ENCODE results near the gene BLOC1S3.

DNA sequence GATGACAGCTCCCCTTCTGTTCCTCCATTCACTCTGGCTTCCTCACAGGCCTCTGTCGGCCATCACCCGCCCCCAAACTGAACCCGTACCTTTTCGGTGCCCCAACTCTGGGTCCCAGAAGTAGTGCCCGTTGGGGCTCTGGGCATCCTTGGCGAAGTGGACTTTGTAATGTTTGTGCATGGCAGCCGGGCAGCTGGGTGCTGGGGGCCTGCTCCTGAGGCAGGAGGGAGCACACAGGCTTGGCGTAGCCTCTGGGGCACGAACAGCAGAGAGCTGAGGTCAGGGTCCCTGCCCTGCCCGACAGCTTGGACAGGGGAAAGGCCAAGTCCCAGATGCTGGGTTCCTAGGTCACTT, 18.6 kb upstream of the BLOC1S3 start:
- TF ChIP-seq, protein P1, sequence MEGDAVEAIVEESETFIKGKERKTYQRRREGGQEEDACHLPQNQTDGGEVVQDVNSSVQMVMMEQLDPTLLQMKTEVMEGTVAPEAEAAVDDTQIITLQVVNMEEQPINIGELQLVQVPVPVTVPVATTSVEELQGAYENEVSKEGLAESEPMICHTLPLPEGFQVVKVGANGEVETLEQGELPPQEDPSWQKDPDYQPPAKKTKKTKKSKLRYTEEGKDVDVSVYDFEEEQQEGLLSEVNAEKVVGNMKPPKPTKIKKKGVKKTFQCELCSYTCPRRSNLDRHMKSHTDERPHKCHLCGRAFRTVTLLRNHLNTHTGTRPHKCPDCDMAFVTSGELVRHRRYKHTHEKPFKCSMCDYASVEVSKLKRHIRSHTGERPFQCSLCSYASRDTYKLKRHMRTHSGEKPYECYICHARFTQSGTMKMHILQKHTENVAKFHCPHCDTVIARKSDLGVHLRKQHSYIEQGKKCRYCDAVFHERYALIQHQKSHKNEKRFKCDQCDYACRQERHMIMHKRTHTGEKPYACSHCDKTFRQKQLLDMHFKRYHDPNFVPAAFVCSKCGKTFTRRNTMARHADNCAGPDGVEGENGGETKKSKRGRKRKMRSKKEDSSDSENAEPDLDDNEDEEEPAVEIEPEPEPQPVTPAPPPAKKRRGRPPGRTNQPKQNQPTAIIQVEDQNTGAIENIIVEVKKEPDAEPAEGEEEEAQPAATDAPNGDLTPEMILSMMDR (IDR thresholded peaks at IDR 0.05 in 8 of 11, conservative IDR thresholded peaks at IDR 0.05 in 3 of 11), result no peak
- TF ChIP-seq POLR2A (IDR thresholded peaks at IDR 0.05), result no peak

All from spleen (tissue), 7 donors.